NK-92 treated with Interleukin-12 subunit alpha and Interleukin-12 subunit beta, amount 100 ng/mL, for 24 hours (cell line): ENCODE data around the gene BUB1.
"Not testable (repeated sequence)": the region's sequence is repeated elsewhere in the genome, so short reads cannot be mapped to it uniquely, and the experiment has no call there.

Experiments used
- DNase-seq: peaks from one replicate; lab custom pipeline; 2025; lab: John Stamatoyannopoulos, UW

Gene BUB1

DNA sequence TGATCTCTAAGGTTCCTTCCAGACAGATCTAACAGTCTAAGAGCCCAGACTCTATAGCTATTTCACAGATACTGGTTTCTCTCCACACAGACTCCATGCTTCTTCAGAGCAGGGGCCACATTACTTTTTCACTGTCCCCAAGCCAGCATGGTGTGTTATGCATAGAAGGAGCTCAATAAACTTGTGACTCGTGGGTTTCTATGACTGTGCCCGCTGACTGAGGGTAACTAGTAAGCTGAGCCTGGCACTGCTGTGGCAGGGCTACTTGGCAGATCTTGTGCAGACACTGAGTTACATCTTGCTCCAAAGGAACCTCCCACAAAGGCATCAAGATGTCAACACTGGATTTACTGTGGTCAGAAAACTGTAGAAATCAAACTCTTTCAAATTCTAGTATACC is 85.9 kb downstream of the BUB1 start:
- not testable (repeated sequence) for DNase-seq

- DNase-seq, result not testable (repeated sequence)
Measured at GRCh38 chr2:110589677-110590330, 88.1 kb downstream of the BUB1 start.

GRCh38 chr2:110588520-110588919 is 89.3 kb downstream of the BUB1 start:
- not testable (repeated sequence) for DNase-seq
